ENCODE results near the gene GNAT1.
"Not testable (repeated sequence)": the region's sequence is repeated elsewhere in the genome, so short reads cannot be mapped to it uniquely, and the experiment has no call there.

Gene GNAT1

GRCh38 chr3:50243543-50243895 is 52.1 kb downstream of the GNAT1 start:
- DNase-seq, result no peak

- not testable (repeated sequence) for DNase-seq
Observed at GRCh38 chr3:50244813-50245212, 53.4 kb downstream of the GNAT1 start.

- DNase-seq, result no peak
Observed at GRCh38 chr3:50245251-50245745, 53.9 kb downstream of the GNAT1 start.

- DNase-seq, result peak; percentile 87 to 97 (median 97)
Observed at GRCh38 chr3:50245831-50246516, 54.6 kb downstream of the GNAT1 start.

GRCh38 chr3:50246517-50246954 is 55.1 kb downstream of the GNAT1 start:
- peak; percentile 33 to 64 (median 42) for DNase-seq

Data from activated naive CD4-positive, alpha-beta T cell (primary cell).